MM.1S (cell line): Measurements from ENCODE around the gene PIEZO2.

ENCODE experiments used
- DNase-seq: peaks from one replicate; pipeline ENCODE4 v3.0.0-alpha.2; 2015
- H2AFZ ChIP-seq: fragments of 300-600 bp; sonication (generic); 2 replicates; pipeline ENCODE4 v1.6.0; 2016; ENCODE audit warnings: antibody characterized with exemption, low read length
- H3F3A ChIP-seq: fragments of 300-600 bp; sonication (generic); 2 replicates; pipeline ENCODE4 v1.6.1; 2016; ENCODE audit warnings: mild to moderate bottlenecking, antibody characterized with exemption, low read length, moderate library complexity, mixed read lengths; ENCODE audit not compliant: insufficient read depth
- H3K27ac ChIP-seq: fragments of 300-600 bp; sonication (generic); 2 replicates; pipeline ENCODE4 v1.5.1; 2016; ENCODE audit warnings: mild to moderate bottlenecking, low read length
- H3K27me3 ChIP-seq: fragments of 300-600 bp; sonication (generic); replicated peaks from 2 replicates; pipeline ENCODE4 v1.6.0; 2016; ENCODE audit warnings: low read length; ENCODE audit not compliant: insufficient read depth
- H3K36me3 ChIP-seq: fragments of 300-600 bp; sonication (generic); replicated peaks from 2 replicates; pipeline ENCODE4 v1.6.1; 2016; ENCODE audit warnings: mild to moderate bottlenecking, low read length, mixed read lengths; ENCODE audit not compliant: insufficient read depth
- H3K4me1 ChIP-seq: fragments of 300-600 bp; sonication (generic); 2 replicates; pipeline ENCODE4 v1.6.1; 2016; ENCODE audit warnings: low read length, mixed read lengths
- H3K4me2 ChIP-seq: fragments of 300-600 bp; sonication (generic); 2 replicates; pipeline ENCODE4 v1.6.0; 2016; ENCODE audit warnings: low read depth, low read length
- H3K4me3 ChIP-seq: fragments of 300-600 bp; sonication (generic); 2 replicates; pipeline ENCODE4 v1.5.1; 2016; ENCODE audit warnings: low read length, mixed read lengths
- H3K79me2 ChIP-seq: fragments of 300-600 bp; sonication (generic); 2 replicates; pipeline ENCODE4 v1.6.1; 2016; ENCODE audit warnings: mixed run types, low read length, mixed read lengths
- H3K9ac ChIP-seq: fragments of 300-600 bp; sonication (generic); 2 replicates; pipeline ENCODE4 v1.6.1; 2016; ENCODE audit warnings: low read length, mixed read lengths
- H3K9me2 ChIP-seq: fragments of 300-600 bp; sonication (generic); replicated peaks from 2 replicates; pipeline ENCODE4 v1.6.1; 2016; ENCODE audit warnings: mild to moderate bottlenecking, low read length, mixed read lengths; ENCODE audit not compliant: insufficient read depth
- H3K9me3 ChIP-seq: fragments of 300-600 bp; sonication (generic); replicated peaks from 2 replicates; pipeline ENCODE4 v1.6.1; 2016; ENCODE audit warnings: mild to moderate bottlenecking, low read length, mixed read lengths; ENCODE audit not compliant: insufficient read depth
- H4K20me1 ChIP-seq: fragments of 300-600 bp; sonication (generic); 2 replicates; pipeline ENCODE4 v1.6.1; 2016; ENCODE audit warnings: mild to moderate bottlenecking, low read length, moderate library complexity, mixed read lengths; ENCODE audit not compliant: insufficient read depth
- EZH2 ChIP-seq: fragments of 300-600 bp; sonication (generic); optimal IDR thresholded peaks from 2 replicates; pipeline ENCODE3; 2017; ENCODE audit warnings: low read depth, mild to moderate bottlenecking, antibody characterized with exemption, low read length, mixed read lengths
- EZH2phosphoT487 ChIP-seq: fragments of 300-600 bp; sonication (generic); IDR thresholded peaks from 2 replicates; pipeline ENCODE4 v1.6.1; 2018; ENCODE audit warnings: antibody characterized with exemption, low read length
- TF ChIP-seq, protein P1 (sequence below): fragments of 300-600 bp; sonication (generic); IDR thresholded peaks from 2 replicates; pipeline ENCODE4 v1.5.1; 2016; ENCODE audit warnings: antibody characterized with exemption, low read length, mixed read lengths

The PIEZO2 gene

DNA sequence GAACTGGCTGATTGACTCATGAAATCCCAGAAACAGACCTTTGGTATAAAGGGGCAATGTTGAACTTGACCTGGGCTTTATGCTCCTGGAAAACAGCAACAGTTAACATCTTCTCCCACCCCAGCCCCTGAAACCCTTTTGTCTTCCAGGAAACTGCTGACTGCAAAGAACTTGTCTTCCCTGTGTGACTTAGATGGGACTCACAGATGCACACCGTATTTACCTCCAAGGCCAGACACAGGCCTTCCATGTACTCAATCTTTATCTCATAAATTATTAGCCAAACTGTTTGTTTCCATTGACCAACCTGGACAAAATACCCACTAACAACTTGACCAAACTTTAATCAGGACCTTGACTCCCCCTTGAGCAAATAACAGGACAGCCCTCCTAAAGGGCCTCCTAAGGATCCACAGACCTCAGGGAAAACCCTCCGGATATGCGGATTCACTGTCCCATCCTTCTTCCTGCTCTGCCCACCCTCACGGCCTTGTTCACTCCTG lies 36.3 kb downstream of the PIEZO2 start:
- Histone ChIP-seq H3K4me2 (no peak overlapping the region), H3K27ac (no peak overlapping the region), H3K4me3 (no peak overlapping the region), H3K9me2 (no peaks in the 10 kb centered on the region), H3K4me1 (no peaks in the 10 kb centered on the region), H3K9ac (no peak overlapping the region), H3F3A (no peaks in the 10 kb centered on the region), H3K27me3 (no peaks in the 10 kb centered on the region), H3K36me3 (no peaks in the 10 kb centered on the region), H3K9me3 (no peaks in the 10 kb centered on the region), H3K79me2 (no peaks in the 10 kb centered on the region), H2AFZ (no peak overlapping the region), H4K20me1 (no peaks in the 10 kb centered on the region)
- no peak for DNase-seq
- TF ChIP-seq EZH2 (no peak), EZH2phosphoT487 (no peak)

DNA sequence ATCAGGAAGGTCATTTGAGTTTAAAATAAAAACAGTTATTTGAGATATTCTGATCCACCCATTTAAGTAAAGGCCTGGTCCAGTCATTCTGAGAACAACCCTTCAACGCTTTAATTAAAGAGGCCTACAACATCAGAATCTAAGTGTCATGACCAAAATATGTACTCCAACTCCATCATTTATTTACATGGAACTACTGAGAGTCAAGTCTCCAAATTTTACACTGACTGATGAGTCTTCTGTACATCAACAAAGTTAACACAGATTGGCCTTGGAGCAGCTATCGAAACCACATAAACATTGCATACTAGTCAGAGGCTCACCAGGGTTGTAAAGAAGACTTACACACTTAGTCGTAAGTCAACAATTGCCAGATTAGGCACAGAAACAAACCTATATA lies 37.1 kb downstream of the PIEZO2 start:
- Histone ChIP-seq H3K4me2 (no peak overlapping the region), H4K20me1 (no peaks in the 10 kb centered on the region), H3K9me3 (no peaks in the 10 kb centered on the region), H3K4me3 (no peak overlapping the region), H3K9ac (no peak overlapping the region), H3K79me2 (no peaks in the 10 kb centered on the region), H3K27ac (no peak overlapping the region), H2AFZ (no peak overlapping the region), H3F3A (no peaks in the 10 kb centered on the region), H3K27me3 (no peaks in the 10 kb centered on the region), H3K9me2 (no peaks in the 10 kb centered on the region), H3K4me1 (no peaks in the 10 kb centered on the region), H3K36me3 (no peaks in the 10 kb centered on the region)
- DNase-seq, result no peak
- TF ChIP-seq EZH2 (no peak), EZH2phosphoT487 (no peak)
- TF ChIP-seq, protein P1, sequence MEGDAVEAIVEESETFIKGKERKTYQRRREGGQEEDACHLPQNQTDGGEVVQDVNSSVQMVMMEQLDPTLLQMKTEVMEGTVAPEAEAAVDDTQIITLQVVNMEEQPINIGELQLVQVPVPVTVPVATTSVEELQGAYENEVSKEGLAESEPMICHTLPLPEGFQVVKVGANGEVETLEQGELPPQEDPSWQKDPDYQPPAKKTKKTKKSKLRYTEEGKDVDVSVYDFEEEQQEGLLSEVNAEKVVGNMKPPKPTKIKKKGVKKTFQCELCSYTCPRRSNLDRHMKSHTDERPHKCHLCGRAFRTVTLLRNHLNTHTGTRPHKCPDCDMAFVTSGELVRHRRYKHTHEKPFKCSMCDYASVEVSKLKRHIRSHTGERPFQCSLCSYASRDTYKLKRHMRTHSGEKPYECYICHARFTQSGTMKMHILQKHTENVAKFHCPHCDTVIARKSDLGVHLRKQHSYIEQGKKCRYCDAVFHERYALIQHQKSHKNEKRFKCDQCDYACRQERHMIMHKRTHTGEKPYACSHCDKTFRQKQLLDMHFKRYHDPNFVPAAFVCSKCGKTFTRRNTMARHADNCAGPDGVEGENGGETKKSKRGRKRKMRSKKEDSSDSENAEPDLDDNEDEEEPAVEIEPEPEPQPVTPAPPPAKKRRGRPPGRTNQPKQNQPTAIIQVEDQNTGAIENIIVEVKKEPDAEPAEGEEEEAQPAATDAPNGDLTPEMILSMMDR, result no peak

DNA sequence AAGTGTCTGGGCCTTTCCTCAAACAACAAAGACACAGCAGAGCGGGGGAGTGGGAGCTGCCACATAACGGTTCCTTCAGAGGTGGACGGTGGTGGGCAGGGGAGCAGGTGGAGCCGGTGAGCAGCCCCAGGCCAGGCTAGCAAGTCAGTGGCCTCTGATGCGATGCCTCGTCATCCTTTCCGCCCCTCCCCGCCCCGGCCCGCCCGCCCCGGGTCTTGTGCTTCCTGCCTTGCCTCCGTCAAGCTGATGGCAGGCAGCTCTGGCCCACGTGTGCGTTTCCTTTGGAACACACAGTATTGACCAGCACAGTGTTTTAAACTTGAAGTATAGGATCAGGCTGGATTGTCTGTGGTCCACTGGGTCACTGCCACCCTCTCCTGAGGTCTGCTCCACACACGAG lies 38.9 kb downstream of the PIEZO2 start:
- no peaks in the 10 kb centered on the region for H3K79me2 ChIP-seq
- H3K4me2 ChIP-seq, result no peak overlapping the region
- no peaks in the 10 kb centered on the region for H3K27me3 ChIP-seq
- H3F3A ChIP-seq, result no peaks in the 10 kb centered on the region
- H3K9me3 ChIP-seq, result no peaks in the 10 kb centered on the region
- H3K36me3 ChIP-seq, result no peaks in the 10 kb centered on the region
- no peaks in the 10 kb centered on the region for H4K20me1 ChIP-seq
- H3K27ac ChIP-seq, result no peak overlapping the region
- no peak overlapping the region for H2AFZ ChIP-seq
- H3K9me2 ChIP-seq, result no peaks in the 10 kb centered on the region
- no peak overlapping the region for H3K4me3 ChIP-seq
- no peak for DNase-seq
- no peaks in the 10 kb centered on the region for H3K4me1 ChIP-seq
- no peak overlapping the region for H3K9ac ChIP-seq
- TF ChIP-seq EZH2phosphoT487 (no peak), EZH2 (no peak)
- TF ChIP-seq, protein P1, result no peak

DNA sequence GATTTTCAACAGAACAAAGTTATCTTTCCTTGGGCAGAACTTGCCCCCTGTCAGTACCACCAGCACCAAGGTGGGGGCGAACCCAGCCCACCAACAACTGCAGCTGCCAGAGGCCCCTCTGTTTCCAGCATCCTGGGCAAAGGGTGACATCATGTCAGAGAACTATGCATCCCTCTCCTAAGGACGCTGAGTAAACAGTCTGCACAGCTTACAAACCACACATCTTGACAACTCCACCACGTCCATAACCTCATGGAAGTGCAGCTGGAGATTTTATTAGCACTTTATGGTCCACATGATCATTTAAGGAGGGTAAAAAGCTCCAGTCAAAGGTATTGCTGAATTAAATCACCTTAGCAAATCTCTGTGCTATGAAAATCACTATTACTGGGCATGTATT lies 40.4 kb downstream of the PIEZO2 start:
- no peaks in the 10 kb centered on the region for H3K79me2 ChIP-seq
- no peaks in the 10 kb centered on the region for H3K9me2 ChIP-seq
- H3K9me3 ChIP-seq, result no peaks in the 10 kb centered on the region
- H3K36me3 ChIP-seq, result no peaks in the 10 kb centered on the region
- H4K20me1 ChIP-seq, result no peaks in the 10 kb centered on the region
- H3F3A ChIP-seq, result no peaks in the 10 kb centered on the region
- no peak overlapping the region for H3K4me3 ChIP-seq
- H3K27me3 ChIP-seq, result no peaks in the 10 kb centered on the region
- no peak overlapping the region for H3K27ac ChIP-seq
- H2AFZ ChIP-seq, result no peak overlapping the region
- no peaks in the 10 kb centered on the region for H3K4me1 ChIP-seq
- no peak for DNase-seq
- no peak overlapping the region for H3K9ac ChIP-seq
- H3K4me2 ChIP-seq, result no peak overlapping the region
- TF ChIP-seq EZH2 (no peak), EZH2phosphoT487 (no peak)
- TF ChIP-seq, protein P1, result no peak
